ENCODE measurements around the gene EXOC2.

The EXOC2 gene

DNA sequence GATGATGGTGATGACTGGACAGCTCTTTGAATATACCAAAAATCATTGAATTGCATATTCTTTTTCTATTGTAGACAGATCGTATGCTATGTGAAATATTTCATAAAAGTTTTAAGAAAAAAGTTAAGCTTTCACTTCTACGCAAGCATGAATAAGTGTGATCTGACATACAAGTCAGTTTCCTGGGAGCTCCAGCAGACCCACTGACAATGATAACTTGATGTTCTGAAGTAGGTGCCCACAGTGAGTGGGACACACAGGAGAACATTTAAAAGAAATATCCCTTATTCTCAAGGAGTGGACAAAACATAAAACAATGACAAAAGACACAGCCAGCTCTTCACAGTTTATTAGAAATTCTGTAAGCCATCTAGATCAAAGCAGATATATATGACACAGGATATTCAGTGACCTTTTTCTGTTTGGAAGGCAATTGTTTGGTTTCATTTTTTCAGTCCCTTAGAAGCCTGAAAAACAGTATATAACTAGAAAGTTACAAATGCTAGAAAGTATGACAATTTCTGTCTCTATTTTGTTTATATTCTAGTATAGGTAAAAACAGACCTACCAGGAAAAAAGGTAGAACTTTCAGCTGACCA is 200.0 kb downstream of the EXOC2 start:
- TF ChIP-seq, protein P1, sequence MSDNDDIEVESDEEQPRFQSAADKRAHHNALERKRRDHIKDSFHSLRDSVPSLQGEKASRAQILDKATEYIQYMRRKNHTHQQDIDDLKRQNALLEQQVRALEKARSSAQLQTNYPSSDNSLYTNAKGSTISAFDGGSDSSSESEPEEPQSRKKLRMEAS (IDR thresholded peaks at IDR 0.05): no peak
- no peak for TF ChIP-seq NFIC (IDR thresholded peaks at IDR 0.05)
- no peak for TF ChIP-seq ZBTB7A (IDR thresholded peaks at IDR 0.05; ENCODE audit: low read depth)
- TF ChIP-seq TCF12 (IDR thresholded peaks at IDR 0.05; ENCODE audit: low read depth): no peak
- TF ChIP-seq YY1 (IDR thresholded peaks at IDR 0.05; ENCODE audit: low read depth): no peak
- TF ChIP-seq TAF1 (IDR thresholded peaks at IDR 0.05; ENCODE audit: low read depth): no peak
- TF ChIP-seq CEBPB (IDR thresholded peaks at IDR 0.05): no peak
- TF ChIP-seq, protein P2, sequence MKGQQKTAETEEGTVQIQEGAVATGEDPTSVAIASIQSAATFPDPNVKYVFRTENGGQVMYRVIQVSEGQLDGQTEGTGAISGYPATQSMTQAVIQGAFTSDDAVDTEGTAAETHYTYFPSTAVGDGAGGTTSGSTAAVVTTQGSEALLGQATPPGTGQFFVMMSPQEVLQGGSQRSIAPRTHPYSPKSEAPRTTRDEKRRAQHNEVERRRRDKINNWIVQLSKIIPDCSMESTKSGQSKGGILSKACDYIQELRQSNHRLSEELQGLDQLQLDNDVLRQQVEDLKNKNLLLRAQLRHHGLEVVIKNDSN (IDR thresholded peaks at IDR 0.05): no peak
- TF ChIP-seq EGR1 (IDR thresholded peaks at IDR 0.05): no peak
- TF ChIP-seq TEAD4 (IDR thresholded peaks at IDR 0.05): no peak
- no peak for TF ChIP-seq EP300 (IDR thresholded peaks at IDR 0.05; ENCODE audit: borderline replicate concordance)
- TF ChIP-seq FOXM1 (IDR thresholded peaks at IDR 0.05; ENCODE audit: borderline replicate concordance, low read depth): no peak
- TF ChIP-seq CREB1 (IDR thresholded peaks at IDR 0.05; ENCODE audit: low read depth): no peak
- TF ChIP-seq, protein P3, sequence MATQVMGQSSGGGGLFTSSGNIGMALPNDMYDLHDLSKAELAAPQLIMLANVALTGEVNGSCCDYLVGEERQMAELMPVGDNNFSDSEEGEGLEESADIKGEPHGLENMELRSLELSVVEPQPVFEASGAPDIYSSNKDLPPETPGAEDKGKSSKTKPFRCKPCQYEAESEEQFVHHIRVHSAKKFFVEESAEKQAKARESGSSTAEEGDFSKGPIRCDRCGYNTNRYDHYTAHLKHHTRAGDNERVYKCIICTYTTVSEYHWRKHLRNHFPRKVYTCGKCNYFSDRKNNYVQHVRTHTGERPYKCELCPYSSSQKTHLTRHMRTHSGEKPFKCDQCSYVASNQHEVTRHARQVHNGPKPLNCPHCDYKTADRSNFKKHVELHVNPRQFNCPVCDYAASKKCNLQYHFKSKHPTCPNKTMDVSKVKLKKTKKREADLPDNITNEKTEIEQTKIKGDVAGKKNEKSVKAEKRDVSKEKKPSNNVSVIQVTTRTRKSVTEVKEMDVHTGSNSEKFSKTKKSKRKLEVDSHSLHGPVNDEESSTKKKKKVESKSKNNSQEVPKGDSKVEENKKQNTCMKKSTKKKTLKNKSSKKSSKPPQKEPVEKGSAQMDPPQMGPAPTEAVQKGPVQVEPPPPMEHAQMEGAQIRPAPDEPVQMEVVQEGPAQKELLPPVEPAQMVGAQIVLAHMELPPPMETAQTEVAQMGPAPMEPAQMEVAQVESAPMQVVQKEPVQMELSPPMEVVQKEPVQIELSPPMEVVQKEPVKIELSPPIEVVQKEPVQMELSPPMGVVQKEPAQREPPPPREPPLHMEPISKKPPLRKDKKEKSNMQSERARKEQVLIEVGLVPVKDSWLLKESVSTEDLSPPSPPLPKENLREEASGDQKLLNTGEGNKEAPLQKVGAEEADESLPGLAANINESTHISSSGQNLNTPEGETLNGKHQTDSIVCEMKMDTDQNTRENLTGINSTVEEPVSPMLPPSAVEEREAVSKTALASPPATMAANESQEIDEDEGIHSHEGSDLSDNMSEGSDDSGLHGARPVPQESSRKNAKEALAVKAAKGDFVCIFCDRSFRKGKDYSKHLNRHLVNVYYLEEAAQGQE (IDR thresholded peaks at IDR 0.05; ENCODE audit: low read depth): no peak
- no peak for TF ChIP-seq RAD21 (IDR thresholded peaks at IDR 0.05; ENCODE audit: low read depth)

DNA sequence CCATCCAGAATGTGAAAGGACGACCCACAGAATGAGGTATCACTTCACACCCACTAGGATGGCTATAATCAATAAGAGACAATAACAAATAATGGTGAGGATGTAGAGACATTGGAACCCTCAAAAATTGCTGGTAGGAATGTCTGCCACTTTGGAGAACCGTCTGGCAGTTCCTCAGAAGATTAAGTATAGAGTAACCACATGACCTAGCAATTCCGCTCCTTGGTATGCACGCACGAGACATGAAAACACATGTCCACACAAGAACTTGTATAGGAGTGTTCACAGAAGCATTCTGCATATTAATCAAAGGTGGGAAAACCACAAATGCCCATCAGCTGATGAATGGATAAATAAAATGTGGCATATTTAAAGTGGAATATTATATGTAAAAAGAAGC is 200.8 kb downstream of the EXOC2 start:
- no peak for TF ChIP-seq TAF1 (IDR thresholded peaks at IDR 0.05; ENCODE audit: low read depth)
- TF ChIP-seq, protein P3 (IDR thresholded peaks at IDR 0.05; ENCODE audit: low read depth): no peak
- TF ChIP-seq EGR1 (IDR thresholded peaks at IDR 0.05): no peak
- TF ChIP-seq, protein P2 (IDR thresholded peaks at IDR 0.05): no peak
- TF ChIP-seq, protein P1 (IDR thresholded peaks at IDR 0.05): no peak
- TF ChIP-seq YY1 (IDR thresholded peaks at IDR 0.05; ENCODE audit: low read depth): no peak
- no peak for TF ChIP-seq NFIC (IDR thresholded peaks at IDR 0.05)
- TF ChIP-seq EP300 (IDR thresholded peaks at IDR 0.05; ENCODE audit: borderline replicate concordance): no peak
- no peak for TF ChIP-seq RAD21 (IDR thresholded peaks at IDR 0.05; ENCODE audit: low read depth)
- no peak for TF ChIP-seq ZBTB7A (IDR thresholded peaks at IDR 0.05; ENCODE audit: low read depth)
- TF ChIP-seq TCF12 (IDR thresholded peaks at IDR 0.05; ENCODE audit: low read depth): no peak
- TF ChIP-seq TEAD4 (IDR thresholded peaks at IDR 0.05): no peak
- no peak for TF ChIP-seq CREB1 (IDR thresholded peaks at IDR 0.05; ENCODE audit: low read depth)
- no peak for TF ChIP-seq CEBPB (IDR thresholded peaks at IDR 0.05)
- TF ChIP-seq FOXM1 (IDR thresholded peaks at IDR 0.05; ENCODE audit: borderline replicate concordance, low read depth): no peak

DNA sequence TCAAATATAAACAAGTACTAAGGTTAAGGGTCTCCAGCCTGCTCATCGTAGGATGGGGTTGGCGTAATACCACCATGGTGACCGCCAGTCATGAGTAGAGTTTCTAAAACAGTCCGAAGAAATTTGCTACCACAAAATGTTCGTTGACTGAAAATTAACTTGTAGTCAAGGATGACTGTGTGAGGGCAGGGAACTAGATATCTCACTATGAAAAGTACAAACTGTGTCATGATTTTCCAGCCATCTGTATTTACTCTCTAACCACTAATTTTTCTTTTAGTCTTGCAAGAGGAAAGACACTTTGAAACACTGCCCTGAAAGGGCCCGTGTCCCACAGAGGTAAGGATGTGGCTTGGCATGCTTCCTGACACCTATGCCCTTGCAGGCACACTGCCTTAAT is 201.7 kb downstream of the EXOC2 start:
- no peak for TF ChIP-seq TCF12 (IDR thresholded peaks at IDR 0.05; ENCODE audit: low read depth)
- no peak for TF ChIP-seq RAD21 (IDR thresholded peaks at IDR 0.05; ENCODE audit: low read depth)
- no peak for TF ChIP-seq EP300 (IDR thresholded peaks at IDR 0.05; ENCODE audit: borderline replicate concordance)
- TF ChIP-seq, protein P1 (IDR thresholded peaks at IDR 0.05): no peak
- no peak for TF ChIP-seq YY1 (IDR thresholded peaks at IDR 0.05; ENCODE audit: low read depth)
- TF ChIP-seq EGR1 (IDR thresholded peaks at IDR 0.05): no peak

DNA sequence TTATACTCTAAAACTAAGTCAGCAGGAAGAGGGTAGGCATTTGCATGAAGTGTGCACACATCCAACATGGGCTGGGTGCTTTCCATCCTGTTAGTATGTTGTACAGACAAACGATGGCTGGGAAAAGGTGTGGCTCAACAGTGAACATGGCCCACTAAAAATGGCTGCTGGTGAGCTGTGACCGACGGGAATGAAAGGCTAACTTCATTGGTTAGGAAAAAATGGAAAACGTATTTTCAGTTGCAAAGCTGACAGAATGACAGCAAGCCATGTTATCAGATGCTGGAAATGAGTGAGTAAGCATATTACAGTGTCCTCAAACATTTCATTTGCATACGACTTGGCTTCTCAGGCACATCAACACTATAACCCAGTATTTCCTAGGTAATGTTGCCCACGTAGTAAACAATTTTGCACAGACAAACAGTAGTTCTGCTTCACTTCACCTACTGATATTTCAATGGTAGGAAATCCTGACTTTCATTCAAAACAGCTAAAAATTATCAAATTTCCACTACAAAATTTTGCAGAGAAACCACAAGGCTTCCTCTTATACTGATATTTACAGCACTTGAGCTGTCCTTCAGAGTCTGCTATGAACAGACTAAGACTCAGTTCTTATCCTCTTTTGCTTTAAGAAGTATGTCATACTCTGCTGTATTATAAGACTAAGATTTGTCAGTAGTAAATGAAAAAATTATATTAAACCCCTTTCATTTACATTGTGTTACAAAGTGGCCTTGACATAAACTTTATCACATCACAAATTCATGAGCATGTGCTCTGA is 202.5 kb downstream of the EXOC2 start:
- TF ChIP-seq FOXM1 (IDR thresholded peaks at IDR 0.05; ENCODE audit: borderline replicate concordance, low read depth) (no peak), EGR1 (IDR thresholded peaks at IDR 0.05) (no peak), EP300 (IDR thresholded peaks at IDR 0.05; ENCODE audit: borderline replicate concordance) (no peak), CEBPB (IDR thresholded peaks at IDR 0.05) (no peak), TAF1 (IDR thresholded peaks at IDR 0.05; ENCODE audit: low read depth) (no peak), TEAD4 (IDR thresholded peaks at IDR 0.05) (no peak), ZBTB7A (IDR thresholded peaks at IDR 0.05; ENCODE audit: low read depth) (no peak)
- TF ChIP-seq, protein P2 (IDR thresholded peaks at IDR 0.05): no peak
- TF ChIP-seq, protein P3 (IDR thresholded peaks at IDR 0.05; ENCODE audit: low read depth): no peak
